ENCODE data around the gene KASH5. TPM values are rescaled to one million over a fixed set of nuclear protein-coding genes. Genes with fewer than 3 reads are reported as not detected.

Gene KASH5
- polyA plus RNA-seq, 3 donors, result 0.14 to 0.57 (median 0.45) TPM

DNA sequence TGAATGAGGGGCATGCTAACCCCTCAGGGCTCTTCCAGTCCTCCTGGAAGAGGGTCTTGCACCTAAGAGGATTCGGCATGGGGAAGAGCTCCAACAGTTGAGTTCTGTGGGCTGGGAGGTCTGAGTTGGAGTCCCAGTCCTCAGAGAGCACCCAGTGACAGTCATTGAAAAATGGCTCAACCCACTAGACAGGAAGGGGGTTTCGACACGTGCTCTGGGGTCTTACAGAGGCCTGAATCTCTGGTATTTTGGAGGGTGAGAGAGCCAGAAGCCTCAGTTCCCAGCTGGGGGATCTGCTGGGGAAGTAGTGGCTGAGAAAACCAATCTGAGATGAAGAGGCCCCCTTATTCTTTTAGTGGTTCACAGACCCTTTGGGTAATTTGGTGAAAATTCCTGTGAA is 26.2 kb downstream of the KASH5 start:
- DNase-seq (ENCODE audit: extremely low read depth in 1 of 11, low read depth in 9 of 11, low spot score in 4 of 11), result no peak

- no peak for DNase-seq (ENCODE audit: extremely low read depth in 1 of 11, low read depth in 9 of 11, low spot score in 4 of 11)
Observed at GRCh38 chr19:49415102-49415809, 27.2 kb downstream of the KASH5 start.

- no peak for DNase-seq (ENCODE audit: extremely low read depth in 1 of 11, low read depth in 9 of 11, low spot score in 4 of 11)
Observed at GRCh38 chr19:49415810-49416200, 27.8 kb downstream of the KASH5 start.

- DNase-seq (ENCODE audit: extremely low read depth in 1 of 11, low read depth in 9 of 11, low spot score in 4 of 11), result no peak
Observed at GRCh38 chr19:49417088-49417487, 29.0 kb downstream of the KASH5 start.

DNA sequence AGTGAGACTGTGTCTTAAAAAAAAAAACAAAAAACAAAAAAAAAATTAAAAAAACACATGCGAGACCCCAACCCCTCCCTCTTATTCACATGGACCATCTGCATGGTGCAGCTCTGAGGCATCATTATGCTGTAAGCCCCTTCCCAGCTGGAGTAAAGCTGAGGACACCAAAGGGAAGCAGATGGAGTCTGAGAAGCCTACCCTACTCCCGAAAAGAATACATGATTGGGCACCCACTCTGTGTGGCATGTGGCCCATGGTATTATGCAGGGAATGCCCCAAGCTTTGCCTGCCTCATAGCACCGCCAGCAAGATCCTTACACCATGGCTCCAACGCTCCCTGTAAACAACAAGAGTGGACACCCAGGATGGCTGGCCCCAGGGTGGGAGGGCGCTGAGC is 30.5 kb downstream of the KASH5 start:
- DNase-seq (ENCODE audit: extremely low read depth in 1 of 11, low read depth in 9 of 11, low spot score in 4 of 11), result no peak

DNA sequence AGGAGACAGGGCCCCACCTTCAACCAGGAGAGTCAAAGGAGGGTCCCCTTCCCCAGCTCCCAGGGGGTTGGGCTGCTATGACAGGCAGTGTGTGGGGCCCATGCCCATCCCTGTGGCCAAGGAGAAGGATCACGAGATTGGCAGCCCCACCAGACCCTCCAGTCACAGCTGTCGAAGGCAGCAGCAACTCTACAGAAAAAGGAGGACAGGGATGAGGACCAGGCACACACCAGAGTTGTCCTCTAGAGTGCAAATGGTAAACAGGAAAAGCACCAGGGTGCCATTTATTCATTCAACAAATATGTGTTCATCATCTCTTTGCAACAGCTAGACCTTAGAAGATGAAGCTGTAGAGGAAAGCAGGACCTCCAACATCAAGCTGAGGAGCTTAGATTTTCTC is 31.1 kb downstream of the KASH5 start:
- no peak for DNase-seq (ENCODE audit: extremely low read depth in 1 of 11, low read depth in 9 of 11, low spot score in 4 of 11)

GRCh38 chr19:49420227-49420626 is 32.2 kb downstream of the KASH5 start:
- no peak for DNase-seq (ENCODE audit: extremely low read depth in 1 of 11, low read depth in 9 of 11, low spot score in 4 of 11)

DNA sequence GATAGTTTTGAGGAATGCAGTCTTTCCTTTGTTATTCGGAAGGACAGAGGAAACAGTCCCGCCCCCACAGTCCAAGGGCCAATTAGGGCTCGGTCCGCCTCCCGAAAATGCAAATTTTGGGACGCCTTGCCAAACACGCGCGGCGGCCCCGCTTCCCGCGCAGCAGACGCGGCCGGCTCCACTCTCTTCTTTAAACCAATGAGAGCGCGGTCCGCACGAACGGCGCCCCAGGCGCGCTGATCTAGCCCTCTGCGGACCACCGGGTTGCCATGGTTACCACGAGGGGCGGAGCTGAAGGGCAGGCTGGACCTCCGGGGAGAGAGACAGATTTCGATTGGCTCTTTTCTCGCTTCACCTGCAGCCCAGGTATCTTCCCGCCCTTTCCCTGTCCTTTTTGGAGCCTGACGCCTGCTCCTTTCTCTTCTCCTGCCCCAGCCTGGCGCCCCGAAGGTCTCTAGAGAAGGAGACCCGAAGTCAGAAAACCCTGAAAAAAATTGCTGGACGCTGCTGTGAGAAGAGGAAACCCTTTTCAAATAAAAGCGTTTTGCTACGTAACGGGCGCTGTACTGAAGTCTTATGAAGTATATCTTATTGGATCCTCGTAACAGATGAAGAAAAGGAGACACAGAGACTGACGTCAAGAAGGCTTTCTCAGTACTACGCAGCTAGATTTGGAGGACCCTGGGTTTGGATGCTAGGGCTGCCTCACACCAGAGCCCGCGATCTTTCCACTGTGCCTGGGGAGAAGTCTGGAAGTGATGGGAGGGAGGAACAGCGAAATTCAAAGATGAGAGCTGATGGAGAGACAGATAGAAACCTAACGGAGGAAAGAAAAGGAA is 33.2 kb downstream of the KASH5 start:
- peak in 10 of 11 donors; percentile 47 to 75 (median 68) for DNase-seq (ENCODE audit: extremely low read depth in 1 of 11, low read depth in 9 of 11, low spot score in 4 of 11)

GRCh38 chr19:49421878-49422202 is 33.8 kb downstream of the KASH5 start:
- DNase-seq (ENCODE audit: extremely low read depth in 1 of 11, low read depth in 9 of 11, low spot score in 4 of 11), result no peak

- peak in 1 of 11 donors; percentile 45 for DNase-seq (ENCODE audit: extremely low read depth in 1 of 11, low read depth in 9 of 11, low spot score in 4 of 11)
Observed at GRCh38 chr19:49422407-49423070, 34.5 kb downstream of the KASH5 start.

GRCh38 chr19:49423071-49423984 is 35.3 kb downstream of the KASH5 start, which contains the start of gene PTH2:
Gene PTH2 (minus strand): TSS chr19:49423441. CDS start chr19:49423339, 102 bp downstream.
- no peak for DNase-seq (ENCODE audit: extremely low read depth in 1 of 11, low read depth in 9 of 11, low spot score in 4 of 11)

- DNase-seq (ENCODE audit: extremely low read depth in 1 of 11, low read depth in 9 of 11, low spot score in 4 of 11), result no peak
Observed at GRCh38 chr19:49423985-49424303, 35.9 kb downstream of the KASH5 start.

DNA sequence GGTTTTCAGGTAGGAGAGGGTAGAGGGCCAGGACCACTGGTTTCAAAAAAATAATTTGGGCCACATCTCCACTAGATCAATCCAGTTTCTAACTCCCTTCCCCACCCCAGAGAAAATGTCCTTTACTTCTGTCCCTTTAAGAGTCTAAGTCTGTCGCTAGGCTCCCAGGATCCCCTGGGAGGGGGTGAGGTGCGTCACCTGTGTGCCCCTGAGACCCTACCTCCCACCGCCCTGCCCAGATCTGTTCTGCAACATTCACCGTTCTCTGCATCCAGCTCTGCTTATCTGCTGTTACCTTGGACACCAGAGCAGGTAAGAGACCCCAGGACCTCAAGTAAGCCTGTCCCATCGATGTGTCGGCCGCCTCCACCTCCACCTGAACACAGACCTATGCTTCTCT is 37.1 kb downstream of the KASH5 start, which contains the start of gene GFY:
TSS of gene GFY (plus strand) at position 211 of the 400 bp plus-strand sequence. CDS start 1,043 bp downstream, outside the sequence.
- DNase-seq (ENCODE audit: extremely low read depth in 1 of 11, low read depth in 9 of 11, low spot score in 4 of 11), result no peak

DNA sequence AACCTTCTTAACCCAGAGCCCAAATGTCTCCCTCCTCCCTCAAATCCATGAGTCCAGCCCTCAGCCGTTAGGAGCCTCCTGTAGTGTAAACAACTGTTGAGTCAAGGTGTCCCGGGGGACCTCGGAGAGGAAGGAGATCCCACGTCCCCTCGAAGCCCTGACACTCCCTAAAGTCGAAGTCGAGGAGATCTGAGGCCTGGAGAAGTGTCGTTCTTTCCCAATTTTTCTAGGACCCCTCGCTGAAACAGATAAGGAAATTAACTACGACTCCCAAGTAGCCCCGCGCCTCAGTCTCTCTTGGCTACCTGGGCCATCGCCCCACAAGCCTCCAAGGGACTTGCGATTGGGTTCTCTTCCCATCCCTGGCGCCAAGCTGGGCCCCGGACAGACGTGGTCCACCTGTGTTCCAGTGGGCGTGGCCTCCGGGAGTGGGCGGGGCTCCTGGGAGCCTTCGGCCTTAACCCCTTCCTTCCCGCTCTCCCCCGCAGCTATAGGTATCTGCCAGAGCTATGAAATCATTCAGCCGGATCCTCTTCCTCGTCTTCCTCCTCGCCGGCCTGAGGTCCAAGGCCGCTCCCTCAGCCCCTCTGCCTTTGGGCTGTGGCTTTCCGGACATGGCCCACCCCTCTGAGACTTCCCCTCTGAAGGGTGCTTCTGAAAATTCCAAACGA is 38.0 kb downstream of the KASH5 start:
- no peak for DNase-seq (ENCODE audit: extremely low read depth in 1 of 11, low read depth in 9 of 11, low spot score in 4 of 11)

DNA sequence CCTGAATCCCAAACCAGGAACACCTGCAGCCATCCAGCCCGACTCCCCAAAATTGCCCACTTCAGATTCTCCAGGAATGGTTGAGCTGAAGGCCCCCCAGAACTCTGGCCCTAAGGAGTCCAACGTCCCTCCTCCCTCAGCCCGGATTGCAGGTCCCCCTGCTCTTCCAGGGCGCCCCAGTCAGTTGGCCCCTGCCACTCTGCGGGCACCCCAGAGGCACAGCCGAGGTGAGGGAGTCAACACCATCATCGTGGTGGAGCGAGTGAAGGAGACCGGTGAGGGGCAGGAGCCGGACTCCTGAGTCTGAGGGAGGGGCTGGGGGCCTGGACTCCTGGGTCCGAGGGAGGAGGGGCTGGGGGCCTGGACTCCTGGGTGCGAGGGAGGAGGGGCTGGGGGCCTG is 39.3 kb downstream of the KASH5 start:
- no peak for DNase-seq (ENCODE audit: extremely low read depth in 1 of 11, low read depth in 9 of 11, low spot score in 4 of 11)

DNA sequence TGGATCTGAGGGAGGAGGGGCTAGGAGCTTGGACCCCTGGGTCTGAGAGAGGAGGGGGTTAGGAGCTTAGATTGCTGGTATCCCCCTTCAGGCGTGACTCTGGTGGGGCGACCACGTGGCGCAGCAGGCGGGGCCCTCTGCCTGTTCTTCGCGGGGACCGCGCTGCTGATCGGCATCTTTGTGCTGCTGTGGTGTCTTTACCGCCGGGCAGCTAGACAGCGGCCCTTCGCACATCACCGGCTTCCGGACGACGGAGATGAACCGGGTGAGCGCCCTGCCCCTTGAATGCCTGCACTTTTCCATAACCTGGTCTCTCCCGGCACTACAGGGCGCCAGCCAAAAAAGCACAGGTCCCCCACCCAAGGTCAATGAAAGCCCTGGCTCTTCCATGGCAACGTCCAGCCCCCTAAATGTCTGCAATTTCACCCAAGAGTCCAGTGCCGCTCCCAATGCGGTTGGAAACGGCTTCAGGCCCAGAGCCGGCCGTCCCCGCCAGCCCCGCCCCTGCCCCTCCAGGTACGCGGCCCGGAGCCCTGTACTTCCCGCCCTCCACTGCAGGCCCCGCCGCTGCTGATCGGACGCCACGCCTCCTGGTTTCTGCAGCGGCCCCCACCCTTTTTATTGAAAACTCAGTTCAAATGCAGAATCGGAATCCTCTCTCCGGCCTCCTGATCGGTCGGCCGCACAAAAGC is 40.0 kb downstream of the KASH5 start:
- DNase-seq (ENCODE audit: extremely low read depth in 1 of 11, low read depth in 9 of 11, low spot score in 4 of 11), result no peak

DNA sequence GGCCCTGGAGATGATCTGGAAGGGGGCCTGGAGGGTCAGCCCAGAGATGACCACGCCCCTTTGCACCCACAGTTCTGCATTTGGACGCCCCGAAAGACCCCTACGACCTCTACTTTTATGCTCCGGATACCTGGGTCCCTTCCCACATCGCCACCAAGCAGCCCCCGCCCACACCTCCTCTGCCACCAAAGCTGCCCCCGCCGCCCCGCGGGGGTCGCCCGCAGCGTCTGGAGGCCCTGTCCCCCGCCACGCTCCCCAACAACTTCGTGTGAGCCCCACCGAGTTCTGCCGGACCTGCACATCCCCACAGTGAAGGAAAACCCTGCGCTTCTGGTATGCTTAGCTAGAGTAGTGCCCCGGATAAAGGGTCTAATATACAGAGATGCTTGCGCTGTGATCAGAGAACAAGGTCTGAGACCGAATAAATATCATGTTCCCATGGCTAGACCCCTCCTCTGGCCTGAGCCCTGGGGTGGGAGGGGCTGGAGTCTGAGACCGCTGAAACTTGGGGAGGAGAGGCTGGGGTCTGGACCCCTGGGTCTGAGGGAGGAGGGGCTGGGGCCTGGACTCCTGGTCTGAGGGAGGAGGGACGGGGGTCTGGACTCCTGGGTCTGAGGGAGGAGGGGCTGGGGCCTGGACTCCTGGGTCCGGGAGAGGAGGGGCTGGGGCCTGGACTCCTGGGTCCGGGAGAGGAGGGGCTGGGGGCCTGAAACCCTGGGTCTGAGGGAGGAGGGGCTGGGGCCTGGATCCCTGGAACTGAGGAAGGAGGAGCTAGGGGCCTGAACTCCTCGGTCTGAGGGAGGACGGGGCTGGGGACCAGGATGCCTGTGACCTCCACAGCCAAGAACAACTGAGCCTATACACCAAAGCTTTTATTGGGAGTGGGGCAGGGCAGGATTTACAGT is 40.8 kb downstream of the KASH5 start:
- no peak for DNase-seq (ENCODE audit: extremely low read depth in 1 of 11, low read depth in 9 of 11, low spot score in 4 of 11)
